Gastroesophageal sphincter (tissue), 3 donors: ENCODE results near the gene ADIPOR2.

Source experiments
- EP300 ChIP-seq: sonication (generic); formaldehyde crosslinking; IDR thresholded peaks from one replicate; pipeline ENCODE4 v1.6.1; 2017; ENCODE audit warnings: antibody characterized with exemption, mild to moderate bottlenecking
- POLR2A ChIP-seq, 2 donors: fragments of 450-650 bp; IDR thresholded peaks; one replicate each; pipeline ENCODE4 v1.6.1; 2017; ENCODE audit warnings: antibody characterized with exemption in 2 of 2, mild to moderate bottlenecking in 2 of 2, moderate library complexity in 1 of 2
- POLR2AphosphoS5 ChIP-seq: sonication (generic); formaldehyde crosslinking; IDR thresholded peaks from one replicate; pipeline ENCODE4 v1.6.1; 2017; ENCODE audit warnings: antibody characterized with exemption
- TF ChIP-seq, protein P1 (sequence below), 4 experiments: fragments of 200-600 bp in 2 of 4; fragments of 450-650 bp in 2 of 4; sonication (generic) in 1 of 4; IDR thresholded peaks; one replicate each; pipeline ENCODE4 v1.5.1; 2017 to 2019; ENCODE audit warnings: antibody characterized with exemption in 4 of 4, mild to moderate bottlenecking in 2 of 4, moderate library complexity in 2 of 4

DNA sequence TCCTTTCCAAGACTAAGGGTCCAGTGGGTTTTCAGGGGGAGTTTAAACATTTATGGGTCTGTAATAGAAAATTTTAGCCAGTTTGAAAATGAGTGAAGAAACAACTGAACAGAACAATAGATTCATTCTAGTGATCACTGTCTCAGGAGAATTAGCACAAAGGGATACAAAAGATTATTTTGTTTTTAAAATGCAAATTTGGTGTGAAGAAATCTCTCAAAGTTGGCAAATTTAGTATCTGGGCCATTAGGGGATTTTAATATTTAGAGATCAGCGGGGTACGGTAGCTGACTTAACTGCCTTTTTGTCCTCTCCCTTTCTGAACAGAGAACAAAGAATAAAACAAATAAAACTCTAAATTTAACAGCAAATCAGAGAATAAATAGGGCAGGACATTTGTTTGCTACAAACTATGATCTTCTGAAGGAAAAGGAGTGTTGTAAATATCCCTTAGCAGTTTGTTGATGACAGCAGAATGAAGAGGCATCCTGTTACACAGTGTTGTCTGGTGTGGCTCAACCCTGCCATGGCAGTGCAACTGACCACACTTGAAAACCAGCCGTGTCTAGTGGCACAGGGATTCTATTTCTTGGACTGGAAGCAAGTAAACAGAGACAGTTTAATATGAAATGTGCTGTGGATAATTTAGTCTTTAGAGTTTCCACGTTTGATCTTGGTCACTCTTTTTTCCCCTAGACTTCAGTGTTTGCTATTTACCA, 83.2 kb downstream of the ADIPOR2 start:
- TF ChIP-seq, protein P1, sequence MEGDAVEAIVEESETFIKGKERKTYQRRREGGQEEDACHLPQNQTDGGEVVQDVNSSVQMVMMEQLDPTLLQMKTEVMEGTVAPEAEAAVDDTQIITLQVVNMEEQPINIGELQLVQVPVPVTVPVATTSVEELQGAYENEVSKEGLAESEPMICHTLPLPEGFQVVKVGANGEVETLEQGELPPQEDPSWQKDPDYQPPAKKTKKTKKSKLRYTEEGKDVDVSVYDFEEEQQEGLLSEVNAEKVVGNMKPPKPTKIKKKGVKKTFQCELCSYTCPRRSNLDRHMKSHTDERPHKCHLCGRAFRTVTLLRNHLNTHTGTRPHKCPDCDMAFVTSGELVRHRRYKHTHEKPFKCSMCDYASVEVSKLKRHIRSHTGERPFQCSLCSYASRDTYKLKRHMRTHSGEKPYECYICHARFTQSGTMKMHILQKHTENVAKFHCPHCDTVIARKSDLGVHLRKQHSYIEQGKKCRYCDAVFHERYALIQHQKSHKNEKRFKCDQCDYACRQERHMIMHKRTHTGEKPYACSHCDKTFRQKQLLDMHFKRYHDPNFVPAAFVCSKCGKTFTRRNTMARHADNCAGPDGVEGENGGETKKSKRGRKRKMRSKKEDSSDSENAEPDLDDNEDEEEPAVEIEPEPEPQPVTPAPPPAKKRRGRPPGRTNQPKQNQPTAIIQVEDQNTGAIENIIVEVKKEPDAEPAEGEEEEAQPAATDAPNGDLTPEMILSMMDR (IDR thresholded peaks at IDR 0.05), result no peak
- TF ChIP-seq POLR2A (IDR thresholded peaks at IDR 0.05), result no peak
- TF ChIP-seq POLR2AphosphoS5, result no peak
- no peak for TF ChIP-seq EP300
